Gastroesophageal sphincter (tissue), 4 donors: ENCODE measurements around the gene RHOA. TPM values are rescaled to one million over a fixed set of nuclear protein-coding genes. Genes with fewer than 3 reads are reported as not detected.

ENCODE experiments used
- ATAC-seq: fragments of 150-250 bp; one replicate; pipeline ENCODE4 v1.9.1; 2016; ENCODE audit warnings: mild to moderate bottlenecking, moderate library complexity
- H3K27ac ChIP-seq, 4 donors: fragments of 200-600 bp; sonication (generic) in 3 of 4; 1 replicate in 3 of 4; 2 replicates in 1 of 4; pipeline ENCODE4 v1.5.1; 2016 to 2019
- H3K27me3 ChIP-seq: fragments of 200-600 bp; sonication (generic); one replicate; pipeline ENCODE4 v1.5.1; 2019
- H3K36me3 ChIP-seq, 2 donors: fragments of 200-600 bp; sonication (generic); one replicate each; pipeline ENCODE4 v1.5.1; 2019; ENCODE audit warnings: control low read depth in 1 of 2
- H3K4me1 ChIP-seq, 3 donors: fragments of 200-600 bp; sonication (generic); 1 replicate in 2 of 3; 2 replicates in 1 of 3; pipeline ENCODE4 v1.5.1; 2016 to 2019; ENCODE audit warnings: control low read depth in 2 of 3
- H3K4me3 ChIP-seq, 2 donors: fragments of 200-600 bp; sonication (generic); one replicate each; pipeline ENCODE4 v1.5.1; 2019; ENCODE audit warnings: mild to moderate bottlenecking in 1 of 2, moderate library complexity in 1 of 2
- H3K9me3 ChIP-seq, 3 donors: fragments of 200-600 bp; sonication (generic); one replicate each; pipeline ENCODE4 v1.5.1; 2017 to 2019; ENCODE audit warnings: control low read depth in 2 of 3
- EP300 ChIP-seq: sonication (generic); formaldehyde crosslinking; IDR thresholded peaks from one replicate; pipeline ENCODE4 v1.6.1; 2017; ENCODE audit warnings: antibody characterized with exemption, mild to moderate bottlenecking
- POLR2A ChIP-seq, 2 donors: fragments of 450-650 bp; IDR thresholded peaks; one replicate each; pipeline ENCODE4 v1.6.1; 2017; ENCODE audit warnings: antibody characterized with exemption in 2 of 2, mild to moderate bottlenecking in 2 of 2, moderate library complexity in 1 of 2
- POLR2AphosphoS5 ChIP-seq: sonication (generic); formaldehyde crosslinking; IDR thresholded peaks from one replicate; pipeline ENCODE4 v1.6.1; 2017; ENCODE audit warnings: antibody characterized with exemption
- WGBS, 2 donors: methylation state at CpG; one replicate each; pipeline ENCODE4 v1.1.5; 2018; ENCODE audit warnings: low coverage in 1 of 2; 5-methylcytosine and 5-hydroxymethylcytosine counted together
- total RNA-seq, 4 donors: library from RNA; depleted of rRNA; stranded (reverse); fragments of >200 nt; gene quantifications; one replicate each; pipeline ENCODE4 v1.1.0, GENCODE V29; 2016
- TF ChIP-seq, protein P1 (sequence below), 4 experiments: fragments of 200-600 bp in 2 of 4; fragments of 450-650 bp in 2 of 4; sonication (generic) in 1 of 4; IDR thresholded peaks; one replicate each; pipeline ENCODE4 v1.5.1; 2017 to 2019; ENCODE audit warnings: antibody characterized with exemption in 4 of 4, mild to moderate bottlenecking in 2 of 4, moderate library complexity in 2 of 4

The RHOA gene
- total RNA-seq, 4 donors from 2014 or later: 401 to 524 (median 476) TPM

DNA sequence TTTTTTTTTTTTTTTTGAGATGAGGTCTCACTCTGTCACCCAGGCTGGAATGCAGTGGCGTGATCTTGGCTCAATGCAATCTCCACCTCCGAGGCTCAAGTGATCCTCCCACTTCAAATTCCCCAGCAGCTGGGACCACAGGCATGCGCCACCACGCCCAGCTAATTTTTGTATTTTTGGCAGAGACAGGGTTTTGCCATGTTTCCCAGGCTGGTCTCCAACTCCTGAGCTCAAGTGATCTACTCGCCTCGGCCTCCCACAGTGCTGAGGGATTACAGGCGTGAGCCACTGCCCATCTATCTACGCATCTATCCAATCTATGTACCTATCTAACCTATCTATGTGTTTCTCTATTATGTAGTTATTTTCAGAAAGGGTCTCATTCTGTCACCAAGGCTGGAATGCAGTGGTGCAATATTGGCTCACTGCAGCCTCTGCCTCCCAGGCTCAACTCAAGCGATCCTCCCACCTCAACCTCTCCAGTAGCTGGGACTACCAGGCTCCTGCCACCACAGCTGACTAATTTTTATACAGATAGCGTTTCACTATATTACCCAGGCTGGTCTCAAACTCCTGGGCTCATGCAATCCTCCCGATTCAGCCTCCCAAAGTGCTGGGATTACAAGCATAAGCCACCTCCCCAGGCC is 33.4 kb downstream of the RHOA start:
- TF ChIP-seq, protein P1, sequence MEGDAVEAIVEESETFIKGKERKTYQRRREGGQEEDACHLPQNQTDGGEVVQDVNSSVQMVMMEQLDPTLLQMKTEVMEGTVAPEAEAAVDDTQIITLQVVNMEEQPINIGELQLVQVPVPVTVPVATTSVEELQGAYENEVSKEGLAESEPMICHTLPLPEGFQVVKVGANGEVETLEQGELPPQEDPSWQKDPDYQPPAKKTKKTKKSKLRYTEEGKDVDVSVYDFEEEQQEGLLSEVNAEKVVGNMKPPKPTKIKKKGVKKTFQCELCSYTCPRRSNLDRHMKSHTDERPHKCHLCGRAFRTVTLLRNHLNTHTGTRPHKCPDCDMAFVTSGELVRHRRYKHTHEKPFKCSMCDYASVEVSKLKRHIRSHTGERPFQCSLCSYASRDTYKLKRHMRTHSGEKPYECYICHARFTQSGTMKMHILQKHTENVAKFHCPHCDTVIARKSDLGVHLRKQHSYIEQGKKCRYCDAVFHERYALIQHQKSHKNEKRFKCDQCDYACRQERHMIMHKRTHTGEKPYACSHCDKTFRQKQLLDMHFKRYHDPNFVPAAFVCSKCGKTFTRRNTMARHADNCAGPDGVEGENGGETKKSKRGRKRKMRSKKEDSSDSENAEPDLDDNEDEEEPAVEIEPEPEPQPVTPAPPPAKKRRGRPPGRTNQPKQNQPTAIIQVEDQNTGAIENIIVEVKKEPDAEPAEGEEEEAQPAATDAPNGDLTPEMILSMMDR (IDR thresholded peaks at IDR 0.05): no peak
- TF ChIP-seq POLR2A (IDR thresholded peaks at IDR 0.05): no peak
- TF ChIP-seq EP300: no peak
- TF ChIP-seq POLR2AphosphoS5: no peak
- Histone ChIP-seq H3K27ac (no peak overlapping the region), H3K9me3 (no peaks in the 10 kb centered on the region), H3K4me1 (peaks cover 0 to 84% (median 9%) of the 10 kb centered on the region in 3 donors), H3K4me3 (no peak overlapping the region), H3K36me3 (peaks cover 0 to 20% of the 10 kb centered on the region in 2 donors), H3K27me3 (no peaks in the 10 kb centered on the region)
- 64 to 65% methylated on average over 10 to 11 of the region's 11 CpGs for WGBS, 2 donors
- ATAC-seq: peak; percentile 61

DNA sequence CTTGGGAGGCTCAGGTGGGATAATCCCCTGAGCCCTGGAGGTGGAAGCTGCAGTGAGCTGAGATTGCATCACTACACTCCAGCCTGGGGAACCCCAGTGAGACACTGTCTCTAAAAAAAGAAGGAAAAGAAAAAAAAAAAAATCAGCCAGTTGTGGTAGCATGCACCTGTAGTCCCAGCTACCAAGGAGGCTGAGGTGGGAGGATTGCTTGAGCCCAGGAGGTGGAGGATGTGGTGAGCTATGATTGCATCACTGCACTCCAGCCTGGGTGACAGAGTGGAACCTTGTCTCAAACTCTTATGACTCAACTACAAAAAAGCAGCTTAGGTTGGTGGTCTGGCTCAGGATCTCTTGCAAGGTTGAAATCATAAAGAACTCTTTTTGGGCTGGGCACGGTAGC is 34.3 kb downstream of the RHOA start:
- Histone ChIP-seq H3K36me3 (peaks cover 0 to 29% of the 10 kb centered on the region in 2 donors), H3K27ac (no peak overlapping the region), H3K27me3 (no peaks in the 10 kb centered on the region), H3K4me3 (no peak overlapping the region), H3K9me3 (no peaks in the 10 kb centered on the region), H3K4me1 (peaks cover 0 to 79% (median 9%) of the 10 kb centered on the region in 3 donors)
- WGBS, 2 donors: 57 to 60% methylated on average over 1 of the region's 1 CpG
- peak; percentile 50 for ATAC-seq
- TF ChIP-seq, protein P1 (IDR thresholded peaks at IDR 0.05): no peak
- TF ChIP-seq EP300: no peak
- TF ChIP-seq POLR2A (IDR thresholded peaks at IDR 0.05): no peak

DNA sequence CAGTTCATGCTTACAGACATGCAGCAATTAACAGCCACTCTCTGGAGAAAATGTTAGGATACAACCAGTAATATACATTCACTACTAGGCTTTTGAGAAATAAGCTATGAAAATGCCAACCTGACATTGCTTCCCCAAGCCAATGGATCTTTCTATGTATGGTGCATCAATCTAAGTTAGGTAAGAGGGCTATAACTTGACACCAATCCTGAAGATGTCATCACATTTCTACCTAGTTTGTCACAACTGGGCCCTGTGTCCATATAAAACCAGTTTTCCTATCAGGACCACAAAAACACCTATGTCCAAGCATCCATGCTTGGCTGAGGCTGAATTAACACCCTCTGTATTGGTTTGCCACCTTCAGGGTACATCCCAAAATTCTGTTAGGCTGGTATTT is 39.8 kb downstream of the RHOA start:
- Histone ChIP-seq H3K4me3 (no peak overlapping the region), H3K27me3 (no peaks in the 10 kb centered on the region), H3K9me3 (no peaks in the 10 kb centered on the region), H3K27ac (no peak overlapping the region), H3K36me3 (peaks cover 0 to 82% of the 10 kb centered on the region in 2 donors), H3K4me1 (peaks cover 0 to 47% (median 0%) of the 10 kb centered on the region in 3 donors)
- no peak for ATAC-seq
- TF ChIP-seq, protein P1 (IDR thresholded peaks at IDR 0.05): no peak
- no peak for TF ChIP-seq POLR2A (IDR thresholded peaks at IDR 0.05)
- no peak for TF ChIP-seq EP300
- TF ChIP-seq POLR2AphosphoS5: no peak

DNA sequence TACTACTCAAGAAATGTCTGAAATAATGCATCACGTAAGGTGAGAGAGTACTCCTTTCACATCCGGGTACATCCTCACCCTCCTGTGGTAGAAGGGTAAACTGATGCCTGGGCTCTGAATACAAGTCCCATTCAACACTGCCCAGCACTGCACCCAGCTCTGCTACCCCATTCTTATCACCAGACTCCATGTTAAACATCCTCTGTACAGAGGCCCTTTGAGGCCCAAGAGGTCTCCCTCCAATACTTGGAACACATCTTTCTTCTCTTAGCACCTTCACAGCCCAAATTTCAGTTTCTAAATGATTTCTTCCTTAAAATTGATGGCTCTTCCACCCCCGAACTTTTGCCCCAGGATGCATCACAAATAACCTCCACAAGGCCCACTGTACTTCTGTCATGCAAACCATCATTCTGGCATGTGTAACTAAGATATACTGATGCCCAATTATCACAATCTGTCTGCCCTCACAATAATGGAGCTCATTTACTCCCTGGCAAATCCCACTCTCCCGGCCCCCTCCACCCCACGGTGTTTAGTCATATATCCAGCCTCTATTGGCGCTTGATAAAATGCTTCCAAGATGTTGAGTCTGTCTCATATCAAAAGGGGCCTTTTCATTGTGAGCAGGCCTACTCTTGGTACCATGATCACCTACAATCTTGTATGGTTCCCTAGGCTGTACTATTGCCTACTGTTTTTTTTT is 41.0 kb downstream of the RHOA start:
- TF ChIP-seq POLR2AphosphoS5: no peak
- TF ChIP-seq, protein P1 (IDR thresholded peaks at IDR 0.05): no peak
- TF ChIP-seq POLR2A (IDR thresholded peaks at IDR 0.05): no peak
- TF ChIP-seq EP300: no peak
- peaks cover 0 to 36% (median 0%) of the 10 kb centered on the region in 3 donors for H3K4me1 ChIP-seq
- ATAC-seq: no peak
- H3K27ac ChIP-seq: no peak overlapping the region
- WGBS, 2 donors: 80 to 93% methylated on average over 5 to 6 of the region's 6 CpGs
- no peak overlapping the region for H3K4me3 ChIP-seq
- peaks cover 0 to 94% of the 10 kb centered on the region in 2 donors for H3K36me3 ChIP-seq
- H3K27me3 ChIP-seq: no peaks in the 10 kb centered on the region
- no peaks in the 10 kb centered on the region for H3K9me3 ChIP-seq

DNA sequence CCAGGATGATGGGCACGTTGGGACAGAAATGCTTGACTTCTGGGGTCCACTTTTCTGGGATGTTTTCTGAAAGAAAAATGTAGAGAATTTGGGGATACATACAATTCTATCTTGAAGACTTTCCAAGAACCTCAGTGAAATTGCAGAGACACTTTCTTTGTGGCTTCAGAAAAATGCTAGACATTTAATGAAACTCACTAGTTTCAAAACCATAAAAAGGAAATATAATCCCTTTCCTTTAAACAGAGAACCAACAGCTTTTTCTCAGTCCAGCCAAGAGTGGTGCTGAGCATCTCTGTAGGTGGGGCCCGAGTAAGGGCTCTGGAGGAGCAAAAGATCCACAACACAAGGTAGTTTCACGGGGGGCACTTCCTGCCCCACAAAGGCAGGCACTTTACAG is 49.2 kb downstream of the RHOA start:
- ATAC-seq: no peak
- Histone ChIP-seq H3K27me3 (no peaks in the 10 kb centered on the region), H3K4me3 (no peak overlapping the region), H3K4me1 (peaks cover 0 to 19% (median 5%) of the 10 kb centered on the region in 3 donors), H3K27ac (no peak overlapping the region), H3K36me3 (peaks cover 0 to 86% of the 10 kb centered on the region in 2 donors), H3K9me3 (no peaks in the 10 kb centered on the region)
- WGBS, 2 donors: 60 to 76% methylated on average over 1 to 2 of the region's 3 CpGs
- no peak for TF ChIP-seq EP300
- TF ChIP-seq, protein P1 (IDR thresholded peaks at IDR 0.05): no peak
- no peak for TF ChIP-seq POLR2A (IDR thresholded peaks at IDR 0.05)
- no peak for TF ChIP-seq POLR2AphosphoS5
